ENCODE data around the gene FLT3.

DNA sequence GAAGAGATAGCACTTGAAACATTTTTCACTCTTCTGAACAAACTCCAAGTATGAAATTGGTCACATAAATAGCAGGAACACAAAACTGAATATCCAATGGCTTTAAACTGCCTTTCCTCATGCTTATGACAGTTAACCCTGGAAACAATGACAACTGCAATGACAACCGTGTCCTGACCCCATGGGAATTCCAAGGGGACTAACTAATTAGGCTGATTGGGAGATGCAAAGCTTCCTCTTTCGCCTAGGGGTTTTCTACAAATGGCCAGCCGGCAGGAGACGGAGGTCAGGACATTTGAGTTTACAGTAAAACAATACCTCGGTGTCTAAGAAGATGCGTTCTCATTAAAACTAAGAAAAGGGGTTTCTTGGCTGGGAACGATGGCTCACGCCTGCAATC lies 58.9 kb downstream of the FLT3 start:
- TF ChIP-seq, protein P1, sequence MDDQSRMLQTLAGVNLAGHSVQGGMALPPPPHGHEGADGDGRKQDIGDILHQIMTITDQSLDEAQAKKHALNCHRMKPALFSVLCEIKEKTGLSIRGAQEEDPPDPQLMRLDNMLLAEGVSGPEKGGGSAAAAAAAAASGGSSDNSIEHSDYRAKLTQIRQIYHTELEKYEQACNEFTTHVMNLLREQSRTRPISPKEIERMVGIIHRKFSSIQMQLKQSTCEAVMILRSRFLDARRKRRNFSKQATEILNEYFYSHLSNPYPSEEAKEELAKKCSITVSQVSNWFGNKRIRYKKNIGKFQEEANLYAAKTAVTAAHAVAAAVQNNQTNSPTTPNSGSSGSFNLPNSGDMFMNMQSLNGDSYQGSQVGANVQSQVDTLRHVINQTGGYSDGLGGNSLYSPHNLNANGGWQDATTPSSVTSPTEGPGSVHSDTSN (IDR thresholded peaks at IDR 0.05; ENCODE audit: insufficient replicate concordance, low read depth, low read length), result no peak
- TF ChIP-seq MTA3 (IDR thresholded peaks at IDR 0.05; ENCODE audit: borderline replicate concordance, low read length) (no peak), IKZF2 (IDR thresholded peaks at IDR 0.05) (no peak), SMARCA5 (IDR thresholded peaks at IDR 0.05) (no peak)
- TF ChIP-seq, protein P2, sequence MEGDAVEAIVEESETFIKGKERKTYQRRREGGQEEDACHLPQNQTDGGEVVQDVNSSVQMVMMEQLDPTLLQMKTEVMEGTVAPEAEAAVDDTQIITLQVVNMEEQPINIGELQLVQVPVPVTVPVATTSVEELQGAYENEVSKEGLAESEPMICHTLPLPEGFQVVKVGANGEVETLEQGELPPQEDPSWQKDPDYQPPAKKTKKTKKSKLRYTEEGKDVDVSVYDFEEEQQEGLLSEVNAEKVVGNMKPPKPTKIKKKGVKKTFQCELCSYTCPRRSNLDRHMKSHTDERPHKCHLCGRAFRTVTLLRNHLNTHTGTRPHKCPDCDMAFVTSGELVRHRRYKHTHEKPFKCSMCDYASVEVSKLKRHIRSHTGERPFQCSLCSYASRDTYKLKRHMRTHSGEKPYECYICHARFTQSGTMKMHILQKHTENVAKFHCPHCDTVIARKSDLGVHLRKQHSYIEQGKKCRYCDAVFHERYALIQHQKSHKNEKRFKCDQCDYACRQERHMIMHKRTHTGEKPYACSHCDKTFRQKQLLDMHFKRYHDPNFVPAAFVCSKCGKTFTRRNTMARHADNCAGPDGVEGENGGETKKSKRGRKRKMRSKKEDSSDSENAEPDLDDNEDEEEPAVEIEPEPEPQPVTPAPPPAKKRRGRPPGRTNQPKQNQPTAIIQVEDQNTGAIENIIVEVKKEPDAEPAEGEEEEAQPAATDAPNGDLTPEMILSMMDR (IDR thresholded peaks at IDR 0.05 in 2 of 3, conservative IDR thresholded peaks at IDR 0.05 in 1 of 3; ENCODE audit: control insufficient read depth in 2 of 3, extremely low read depth in 1 of 3, insufficient read depth in 1 of 3, low read depth in 3 of 3, low read length in 3 of 3), result no peak
